ENCODE results near the gene TNRC6C.

TNRC6C gene

GRCh38 chr17:77957857-77958715, at the start of gene TNRC6C:
Gene TNRC6C, plus strand, starts transcription at chr17:77958703. Its CDS starts 45,504 bp downstream, at chr17:78004207.
- DNase-seq = peak; percentile 100

- no peak for DNase-seq
Measured at GRCh38 chr17:77909236-77909635, 49.3 kb upstream of the TNRC6C start.

- DNase-seq = no peak
Measured at GRCh38 chr17:77909816-77910215, 48.7 kb upstream of the TNRC6C start.

GRCh38 chr17:77914385-77915254, 43.9 kb upstream of the TNRC6C start:
- peak; percentile 45 for DNase-seq

GRCh38 chr17:77915594-77916021, 42.9 kb upstream of the TNRC6C start:
- peak; percentile 37 for DNase-seq

GRCh38 chr17:77916264-77916663, 42.2 kb upstream of the TNRC6C start:
- no peak for DNase-seq

- no peak for DNase-seq
Measured at GRCh38 chr17:77916703-77917481, 41.6 kb upstream of the TNRC6C start.

- no peak for DNase-seq
Measured at GRCh38 chr17:77919276-77919675, 39.2 kb upstream of the TNRC6C start.

- no peak for DNase-seq
Measured at GRCh38 chr17:77923135-77923534, 35.4 kb upstream of the TNRC6C start.

GRCh38 chr17:77923776-77924513, 34.6 kb upstream of the TNRC6C start:
- DNase-seq = peak; percentile 9

- peak; percentile 65 for DNase-seq
Measured at GRCh38 chr17:77924757-77925336, 33.7 kb upstream of the TNRC6C start.

- DNase-seq = no peak
Measured at GRCh38 chr17:77925831-77926543, 32.5 kb upstream of the TNRC6C start.

- no peak for DNase-seq
Measured at GRCh38 chr17:77926981-77927380, 31.5 kb upstream of the TNRC6C start.

- no peak for DNase-seq
Measured at GRCh38 chr17:77927777-77928518, 30.6 kb upstream of the TNRC6C start.

- peak; percentile 6 for DNase-seq
Measured at GRCh38 chr17:77928519-77929179, 29.9 kb upstream of the TNRC6C start.

- no peak for DNase-seq
Measured at GRCh38 chr17:77929180-77929564, 29.3 kb upstream of the TNRC6C start.

- no peak for DNase-seq
Measured at GRCh38 chr17:77929871-77930436, 28.5 kb upstream of the TNRC6C start.

- DNase-seq = no peak
Measured at GRCh38 chr17:77930780-77931768, 27.4 kb upstream of the TNRC6C start.

Data from NCI-H146 (cell line).